Endothelial cell (in vitro differentiated cells): ENCODE measurements around the gene MANF. TPM values are rescaled to one million over a fixed set of nuclear protein-coding genes. Genes with fewer than 3 reads are reported as not detected.

Source experiments
- DNase-seq: peaks from one replicate; pipeline ENCODE4 v3.0.0; 2021; ENCODE audit warnings: low spot score
- H3K27ac Mint-ChIP-seq: one replicate; pipeline ENCODE4 v1.8.0; 2021; ENCODE audit warnings: mixed read lengths, inconsistent platforms; ENCODE audit not compliant: unreplicated experiment
- H3K27me3 Mint-ChIP-seq: one replicate; pipeline ENCODE4 v1.8.0; 2021; ENCODE audit warnings: mild to moderate bottlenecking, moderate library complexity, mixed read lengths, inconsistent platforms; ENCODE audit not compliant: unreplicated experiment
- H3K36me3 Mint-ChIP-seq: one replicate; pipeline ENCODE4 v1.8.0; 2021; ENCODE audit warnings: mild to moderate bottlenecking, low read depth, mixed read lengths, inconsistent platforms; ENCODE audit not compliant: unreplicated experiment
- H3K4me1 Mint-ChIP-seq: one replicate; pipeline ENCODE4 v1.8.0; 2021; ENCODE audit warnings: mild to moderate bottlenecking, mixed read lengths, inconsistent platforms; ENCODE audit not compliant: unreplicated experiment
- H3K4me3 Mint-ChIP-seq: one replicate; pipeline ENCODE4 v1.8.0; 2021; ENCODE audit warnings: mild to moderate bottlenecking, mixed read lengths, inconsistent platforms; ENCODE audit not compliant: unreplicated experiment
- H3K9me3 Mint-ChIP-seq: one replicate; pipeline ENCODE4 v1.8.0; 2021; ENCODE audit warnings: mixed read lengths, inconsistent platforms; ENCODE audit not compliant: unreplicated experiment
- CTCF ChIP-seq: fragments of 200-600 bp; sonication (generic); IDR thresholded peaks from one replicate; pipeline ENCODE4 v1.5.0; 2021; ENCODE audit warnings: antibody characterized with exemption; ENCODE audit not compliant: unreplicated experiment
- total RNA-seq: library from RNA; stranded (reverse); fragmentation: NEBNext Ultra II Directional; extraction: Animal tissue kit (Norgen Biotek cat#: 25700); gene quantifications from one replicate; pipeline ENCODE4 v1.2.1, GENCODE V29; 2021; ENCODE audit not compliant: unreplicated experiment

MANF gene
- total RNA-seq, 1 donor from 2014 or later, result 131 TPM

GRCh38 chr3:51381333-51381705, 3.8 kb upstream of the MANF start:
- Mint-ChIP-seq H3K4me3 (no peak overlapping the region), H3K27ac (no peak overlapping the region), H3K9me3 (no peaks in the 10 kb centered on the region), H3K4me1 (peaks cover 17% of the 10 kb centered on the region), H3K36me3 (peaks cover 8% of the 10 kb centered on the region), H3K27me3 (peaks cover 6% of the 10 kb centered on the region)
- no peak for DNase-seq
- TF ChIP-seq CTCF, result no peak

GRCh38 chr3:51382076-51382745, 2.9 kb upstream of the MANF start:
- no peak overlapping the region for H3K4me3 Mint-ChIP-seq
- no peak for DNase-seq
- H3K27me3 Mint-ChIP-seq, result peaks cover 9% of the 10 kb centered on the region
- peaks cover 13% of the 10 kb centered on the region for H3K36me3 Mint-ChIP-seq
- no peak overlapping the region for H3K27ac Mint-ChIP-seq
- H3K4me1 Mint-ChIP-seq, result peaks cover 25% of the 10 kb centered on the region
- no peak for TF ChIP-seq CTCF
- no peaks in the 10 kb centered on the region for H3K9me3 Mint-ChIP-seq

- no peaks in the 10 kb centered on the region for H3K9me3 Mint-ChIP-seq
- peaks cover 18% of the 10 kb centered on the region for H3K36me3 Mint-ChIP-seq
- H3K27me3 Mint-ChIP-seq, result peaks cover 12% of the 10 kb centered on the region
- H3K27ac Mint-ChIP-seq, result no peak overlapping the region
- peaks cover 33% of the 10 kb centered on the region for H3K4me1 Mint-ChIP-seq
- no peak for TF ChIP-seq CTCF
- DNase-seq, result no peak
- peak overlapping the region; percentile 98 for H3K4me3 Mint-ChIP-seq
Measured at GRCh38 chr3:51382947-51383578, 2.0 kb upstream of the MANF start.

GRCh38 chr3:51384055-51384725, 901 bp upstream of the MANF start:
- H3K27me3 Mint-ChIP-seq, result peaks cover 10% of the 10 kb centered on the region
- TF ChIP-seq CTCF, result no peak
- H3K4me1 Mint-ChIP-seq, result peaks cover 35% of the 10 kb centered on the region
- no peaks in the 10 kb centered on the region for H3K9me3 Mint-ChIP-seq
- H3K36me3 Mint-ChIP-seq, result peaks cover 19% of the 10 kb centered on the region
- DNase-seq, result peak; percentile 38
- H3K27ac Mint-ChIP-seq, result peak overlapping the region; percentile 99
- H3K4me3 Mint-ChIP-seq, result peak overlapping the region; percentile 98
